Measurements from ENCODE around the gene ASAP2.
A peak's percentile ranks its signal among the peaks of the same experiment; 100 is the strongest.

ASAP2 gene

GRCh38 chr2:9225806-9226205, 19.2 kb downstream of the ASAP2 start:
- H3K4me2 ChIP-seq (ENCODE audit: insufficient read depth, low read length, poor library complexity, severe bottlenecking) = no peak overlapping the region
- peaks cover 0 to 8% of the 10 kb centered on the region in 2 donors for H3K36me3 ChIP-seq (replicated peaks in 1 of 2; ENCODE audit: control insufficient read depth in 2 of 2, insufficient read depth in 2 of 2, low read length in 2 of 2)
- H2BK120ac ChIP-seq (ENCODE audit: low read depth, low read length) = no peak overlapping the region
- no peak overlapping the region for H3K18ac ChIP-seq (ENCODE audit: low read length)
- no peak overlapping the region for H3K27ac ChIP-seq (replicated peaks; ENCODE audit: low read length)
- H4K8ac ChIP-seq (ENCODE audit: low read depth, low read length) = no peak overlapping the region
- peak overlapping the region; percentile 9 for H3K23ac ChIP-seq (ENCODE audit: low read depth, low read length, poor library complexity)
- H3K27me3 ChIP-seq (ENCODE audit: control insufficient read depth in 3 of 3, insufficient read depth in 3 of 3, low read depth in 1 of 3, low read length in 3 of 3) = no peaks in the 10 kb centered on the region
- H4K91ac ChIP-seq (ENCODE audit: low read depth, low read length, poor library complexity) = no peak overlapping the region
- DNase-seq (ENCODE audit: low spot score) = no peak
- peaks cover 11% of the 10 kb centered on the region for H3K79me1 ChIP-seq (ENCODE audit: low read depth, low read length)
- no peak overlapping the region for H3K4me3 ChIP-seq (ENCODE audit: low read length in 2 of 2)
- no peak overlapping the region for H3K4ac ChIP-seq (ENCODE audit: low read length)
- no peak overlapping the region for H3K9ac ChIP-seq (ENCODE audit: low read depth, low read length, poor library complexity)
- H3K4me1 ChIP-seq (ENCODE audit: control insufficient read depth in 2 of 2, insufficient read depth in 1 of 2, low read depth in 1 of 2, low read length in 2 of 2) = peaks cover 13 to 22% of the 10 kb centered on the region in 2 donors
- H3K9me3 ChIP-seq (replicated peaks in 1 of 2; ENCODE audit: control insufficient read depth in 2 of 2, insufficient read depth in 1 of 2, low read depth in 1 of 2, low read length in 2 of 2) = peaks cover 0 to 7% of the 10 kb centered on the region in 2 donors
- H3K14ac ChIP-seq (ENCODE audit: low read length) = no peak overlapping the region
- H2BK12ac ChIP-seq (ENCODE audit: low read length) = no peak overlapping the region
- H2AK5ac ChIP-seq (ENCODE audit: low read depth, low read length) = no peak overlapping the region
- no CpG with 5 or more reads among the region's 10 CpGs for WGBS, 2 donors (ENCODE audit: extremely low coverage in 2 of 2, insufficient read length in 2 of 2, insufficient replicate concordance in 1 of 2)
- H2BK15ac ChIP-seq (ENCODE audit: low read length) = no peak overlapping the region
- no peak overlapping the region for H2BK5ac ChIP-seq (ENCODE audit: low read length)
- H2AFZ ChIP-seq (ENCODE audit: low read length) = no peak overlapping the region

- H3K14ac ChIP-seq (ENCODE audit: low read length) = no peak overlapping the region
- H2AFZ ChIP-seq (ENCODE audit: low read length) = no peak overlapping the region
- no peak overlapping the region for H3K18ac ChIP-seq (ENCODE audit: low read length)
- no peak for DNase-seq (ENCODE audit: low spot score)
- H3K4me2 ChIP-seq (ENCODE audit: insufficient read depth, low read length, poor library complexity, severe bottlenecking) = no peak overlapping the region
- H3K4me1 ChIP-seq (ENCODE audit: control insufficient read depth in 2 of 2, insufficient read depth in 1 of 2, low read depth in 1 of 2, low read length in 2 of 2) = peaks cover 19 to 25% of the 10 kb centered on the region in 2 donors
- no CpG with 5 or more reads among the region's 15 CpGs for WGBS, 2 donors (ENCODE audit: extremely low coverage in 2 of 2, insufficient read length in 2 of 2, insufficient replicate concordance in 1 of 2)
- no peaks in the 10 kb centered on the region for H3K27me3 ChIP-seq (ENCODE audit: control insufficient read depth in 3 of 3, insufficient read depth in 3 of 3, low read depth in 1 of 3, low read length in 3 of 3)
- H4K8ac ChIP-seq (ENCODE audit: low read depth, low read length) = no peak overlapping the region
- no peak overlapping the region for H2BK5ac ChIP-seq (ENCODE audit: low read length)
- H2BK15ac ChIP-seq (ENCODE audit: low read length) = no peak overlapping the region
- no peak overlapping the region for H4K91ac ChIP-seq (ENCODE audit: low read depth, low read length, poor library complexity)
- H3K36me3 ChIP-seq (replicated peaks in 1 of 2; ENCODE audit: control insufficient read depth in 2 of 2, insufficient read depth in 2 of 2, low read length in 2 of 2) = peaks cover 0 to 8% of the 10 kb centered on the region in 2 donors
- no peak overlapping the region for H3K4ac ChIP-seq (ENCODE audit: low read length)
- no peak overlapping the region for H2AK5ac ChIP-seq (ENCODE audit: low read depth, low read length)
- no peak overlapping the region for H2BK120ac ChIP-seq (ENCODE audit: low read depth, low read length)
- peaks cover 19% of the 10 kb centered on the region for H3K79me1 ChIP-seq (ENCODE audit: low read depth, low read length)
- H3K23ac ChIP-seq (ENCODE audit: low read depth, low read length, poor library complexity) = no peak overlapping the region
- H3K9me3 ChIP-seq (replicated peaks in 1 of 2; ENCODE audit: control insufficient read depth in 2 of 2, insufficient read depth in 1 of 2, low read depth in 1 of 2, low read length in 2 of 2) = peaks cover 0 to 3% of the 10 kb centered on the region in 2 donors
- H3K9ac ChIP-seq (ENCODE audit: low read depth, low read length, poor library complexity) = peak overlapping the region; percentile 38
- no peak overlapping the region for H3K27ac ChIP-seq (replicated peaks; ENCODE audit: low read length)
- H3K4me3 ChIP-seq (ENCODE audit: low read length in 2 of 2) = peak overlapping the region in 1 of 2 donors; percentile 27
- H2BK12ac ChIP-seq (ENCODE audit: low read length) = no peak overlapping the region
Measured at GRCh38 chr2:9226458-9227380, 20.1 kb downstream of the ASAP2 start.

- no peak overlapping the region for H2AK5ac ChIP-seq (ENCODE audit: low read depth, low read length)
- no peak overlapping the region for H2BK15ac ChIP-seq (ENCODE audit: low read length)
- no peak overlapping the region for H3K27ac ChIP-seq (replicated peaks; ENCODE audit: low read length)
- H3K4me3 ChIP-seq (ENCODE audit: low read length in 2 of 2) = no peak overlapping the region
- peaks cover 0 to 8% of the 10 kb centered on the region in 2 donors for H3K36me3 ChIP-seq (replicated peaks in 1 of 2; ENCODE audit: control insufficient read depth in 2 of 2, insufficient read depth in 2 of 2, low read length in 2 of 2)
- no peak overlapping the region for H2BK5ac ChIP-seq (ENCODE audit: low read length)
- no peak overlapping the region for H3K9ac ChIP-seq (ENCODE audit: low read depth, low read length, poor library complexity)
- no peak overlapping the region for H4K8ac ChIP-seq (ENCODE audit: low read depth, low read length)
- no CpG with 5 or more reads among the region's 4 CpGs for WGBS, 2 donors (ENCODE audit: extremely low coverage in 2 of 2, insufficient read length in 2 of 2, insufficient replicate concordance in 1 of 2)
- no peak overlapping the region for H2AFZ ChIP-seq (ENCODE audit: low read length)
- no peak overlapping the region for H4K91ac ChIP-seq (ENCODE audit: low read depth, low read length, poor library complexity)
- peaks cover 30 to 38% of the 10 kb centered on the region in 2 donors for H3K4me1 ChIP-seq (ENCODE audit: control insufficient read depth in 2 of 2, insufficient read depth in 1 of 2, low read depth in 1 of 2, low read length in 2 of 2)
- no peak overlapping the region for H3K4me2 ChIP-seq (ENCODE audit: insufficient read depth, low read length, poor library complexity, severe bottlenecking)
- H2BK120ac ChIP-seq (ENCODE audit: low read depth, low read length) = no peak overlapping the region
- DNase-seq (ENCODE audit: low spot score) = no peak
- no peak overlapping the region for H2BK12ac ChIP-seq (ENCODE audit: low read length)
- no peak overlapping the region for H3K23ac ChIP-seq (ENCODE audit: low read depth, low read length, poor library complexity)
- peaks cover 0 to 3% of the 10 kb centered on the region in 2 donors for H3K9me3 ChIP-seq (replicated peaks in 1 of 2; ENCODE audit: control insufficient read depth in 2 of 2, insufficient read depth in 1 of 2, low read depth in 1 of 2, low read length in 2 of 2)
- no peak overlapping the region for H3K14ac ChIP-seq (ENCODE audit: low read length)
- H3K18ac ChIP-seq (ENCODE audit: low read length) = no peak overlapping the region
- H3K79me1 ChIP-seq (ENCODE audit: low read depth, low read length) = peaks cover 25% of the 10 kb centered on the region
- H3K27me3 ChIP-seq (ENCODE audit: control insufficient read depth in 3 of 3, insufficient read depth in 3 of 3, low read depth in 1 of 3, low read length in 3 of 3) = no peaks in the 10 kb centered on the region
- no peak overlapping the region for H3K4ac ChIP-seq (ENCODE audit: low read length)
Measured at GRCh38 chr2:9228088-9228751, 21.6 kb downstream of the ASAP2 start.
